GM21619 (cell line): ENCODE results near the gene HELLS.
"Not testable (repeated sequence)": the region's sequence is repeated elsewhere in the genome, so short reads cannot be mapped to it uniquely, and the experiment has no call there.

ENCODE experiments used
- ATAC-seq: cut with Tn5 transposase; IDR thresholded peaks from one replicate; pipeline ENCODE4 v1.9.1; 2021; ENCODE audit not compliant: unreplicated experiment

HELLS gene

GRCh38 chr10:94545391-94546048 is at the start of gene HELLS:
HELLS (plus strand) TSS chr10:94545788; CDS start chr10:94545922, 134 bp downstream.
- ATAC-seq: peak; percentile 71

DNA sequence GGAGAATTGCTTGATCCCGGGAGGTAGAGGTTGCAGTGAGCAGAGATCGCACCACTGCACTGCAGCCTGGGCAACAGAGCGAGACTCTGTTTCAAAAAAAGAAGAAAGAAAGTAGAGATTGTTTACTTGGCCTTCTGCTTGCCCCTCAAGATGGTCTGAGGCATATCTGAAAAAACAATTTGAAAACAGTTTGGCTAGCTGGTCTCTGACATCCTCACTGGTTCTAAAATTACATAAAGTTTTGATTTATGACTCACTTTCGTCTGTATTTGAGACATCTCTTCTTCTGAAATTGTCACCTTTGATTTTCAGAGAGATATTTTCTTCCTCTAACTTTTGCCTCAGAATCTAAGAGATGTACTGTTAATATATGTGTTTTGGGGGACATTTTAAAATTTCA is 49.6 kb upstream of the HELLS start:
- ATAC-seq: peak; percentile 84

- ATAC-seq: no peak
Measured at GRCh38 chr10:94496646-94497045, 48.9 kb upstream of the HELLS start.

DNA sequence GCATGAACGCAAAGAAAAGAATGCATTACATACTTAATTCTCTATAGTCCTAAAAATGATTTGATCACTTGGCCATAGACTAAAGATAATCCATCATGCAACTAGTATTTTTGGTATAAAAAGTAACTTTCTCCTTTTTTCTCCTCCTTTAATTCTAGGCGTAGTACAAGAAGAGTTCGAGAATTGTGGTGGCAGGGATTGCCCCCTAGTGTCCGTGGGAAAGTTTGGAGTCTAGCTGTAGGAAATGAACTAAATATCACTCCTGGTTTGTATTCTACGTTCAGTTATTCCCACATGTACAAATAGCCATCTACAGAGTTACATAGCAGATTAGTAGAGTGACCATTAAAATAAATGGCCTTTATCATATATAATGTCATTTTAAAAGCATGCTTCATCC is 45.5 kb upstream of the HELLS start:
- no peak for ATAC-seq

GRCh38 chr10:94521276-94522250 is 24.0 kb upstream of the HELLS start:
- ATAC-seq: no peak

GRCh38 chr10:94524146-94524545 is 21.4 kb upstream of the HELLS start:
- no peak for ATAC-seq

- no peak for ATAC-seq
Measured at GRCh38 chr10:94524711-94525110, 20.9 kb upstream of the HELLS start.

- ATAC-seq: not testable (repeated sequence)
Measured at GRCh38 chr10:94531550-94531949, 14.0 kb upstream of the HELLS start.

DNA sequence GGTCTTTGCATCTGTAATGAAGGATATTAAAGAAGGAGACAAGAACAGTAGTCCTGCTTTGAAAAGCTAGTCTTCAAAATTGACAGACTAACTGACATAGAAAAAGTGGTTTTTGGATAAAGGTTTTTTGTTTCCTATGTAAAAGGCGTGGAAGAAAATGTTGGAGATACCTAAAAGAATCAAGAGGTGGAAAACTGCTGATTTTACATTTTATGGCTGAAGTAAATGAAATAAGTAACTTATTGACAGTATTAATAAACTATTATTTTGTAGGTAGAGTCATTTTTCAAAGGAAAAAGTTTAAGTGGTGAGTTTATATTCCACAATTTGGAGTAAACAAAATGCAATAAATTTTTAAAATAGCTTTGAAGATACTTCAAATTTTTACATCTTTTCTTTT is 12.6 kb upstream of the HELLS start:
- ATAC-seq: no peak

DNA sequence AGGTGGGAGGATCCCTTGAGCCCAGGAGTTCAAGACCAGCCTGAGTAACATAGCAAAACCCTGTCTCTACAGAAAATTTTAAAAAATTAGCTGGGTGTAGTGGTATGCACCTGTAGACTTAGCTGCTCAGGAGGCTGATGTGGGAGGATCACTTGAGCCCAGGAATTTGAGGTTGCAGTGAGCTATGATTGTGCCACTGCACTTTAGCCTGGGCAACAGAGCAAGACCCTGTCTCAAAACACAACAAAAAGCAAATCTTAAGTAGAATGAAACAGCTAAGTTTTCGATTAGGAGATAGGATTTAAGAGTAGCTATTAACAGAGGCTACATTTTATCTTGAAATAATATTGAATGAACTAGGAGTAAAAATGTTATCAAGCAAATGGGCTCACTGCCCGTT is 3.3 kb upstream of the HELLS start:
- not testable (repeated sequence) for ATAC-seq

DNA sequence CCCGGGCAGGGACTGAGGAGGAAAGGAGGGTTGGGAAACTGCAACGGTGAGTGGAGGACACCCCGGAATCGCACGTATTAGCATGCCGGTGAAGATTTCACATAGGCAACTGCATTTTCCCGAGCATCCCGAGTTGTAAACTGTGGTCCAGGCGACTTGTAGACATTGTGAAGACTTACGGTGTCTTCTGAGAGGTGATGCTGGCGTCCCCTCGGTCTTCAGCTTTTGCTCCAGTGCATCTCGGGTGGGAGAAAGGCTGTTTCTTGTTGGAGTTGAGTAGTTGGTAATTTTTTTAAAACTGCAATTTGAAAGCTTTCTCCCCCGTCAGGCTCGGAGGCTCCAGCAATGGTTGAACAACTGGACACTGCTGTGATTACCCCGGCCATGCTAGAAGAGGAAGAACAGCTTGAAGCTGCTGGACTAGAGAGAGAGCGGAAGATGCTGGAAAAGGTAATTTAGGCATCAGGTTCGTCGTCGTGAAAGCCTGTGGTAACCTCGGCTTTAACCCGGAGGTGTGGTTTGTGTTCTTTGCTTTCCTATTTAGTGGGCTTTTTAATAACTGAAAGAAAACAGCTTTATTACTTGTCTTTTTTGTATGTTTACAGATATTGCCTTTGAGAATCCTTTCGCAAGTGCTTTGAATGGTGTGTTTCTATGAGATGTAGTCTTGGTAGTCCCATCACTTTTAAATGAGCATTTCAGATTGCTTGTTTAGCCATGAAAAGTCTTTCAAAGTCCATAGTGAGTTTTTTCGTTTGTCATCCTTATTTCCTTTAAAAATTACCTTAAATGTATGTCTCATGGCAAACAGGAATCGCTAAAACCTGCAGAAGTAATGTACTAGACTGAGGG is 687 bp downstream of the HELLS start:
- no peak for ATAC-seq

- no peak for ATAC-seq
Measured at GRCh38 chr10:94546901-94547185, 1.3 kb downstream of the HELLS start.

DNA sequence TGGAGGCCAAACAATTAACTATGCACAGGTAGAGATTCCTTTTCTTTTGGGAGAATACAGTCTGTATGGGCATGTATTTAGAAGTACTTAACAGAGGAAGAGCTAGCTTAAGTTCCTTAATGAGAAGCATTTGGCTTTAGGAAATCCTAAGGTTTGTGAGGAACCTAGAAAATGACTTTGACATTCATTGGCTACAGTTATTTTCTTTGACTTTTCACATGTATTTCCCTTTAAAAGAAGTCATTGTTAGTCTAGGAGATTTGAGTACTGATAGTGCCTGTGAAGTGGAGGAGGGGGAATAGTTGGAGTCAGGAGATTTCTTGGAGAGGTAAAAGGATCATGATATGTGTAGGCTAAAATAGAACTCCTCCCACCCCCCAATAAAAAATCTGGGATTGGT is 3.6 kb downstream of the HELLS start:
- no peak for ATAC-seq

DNA sequence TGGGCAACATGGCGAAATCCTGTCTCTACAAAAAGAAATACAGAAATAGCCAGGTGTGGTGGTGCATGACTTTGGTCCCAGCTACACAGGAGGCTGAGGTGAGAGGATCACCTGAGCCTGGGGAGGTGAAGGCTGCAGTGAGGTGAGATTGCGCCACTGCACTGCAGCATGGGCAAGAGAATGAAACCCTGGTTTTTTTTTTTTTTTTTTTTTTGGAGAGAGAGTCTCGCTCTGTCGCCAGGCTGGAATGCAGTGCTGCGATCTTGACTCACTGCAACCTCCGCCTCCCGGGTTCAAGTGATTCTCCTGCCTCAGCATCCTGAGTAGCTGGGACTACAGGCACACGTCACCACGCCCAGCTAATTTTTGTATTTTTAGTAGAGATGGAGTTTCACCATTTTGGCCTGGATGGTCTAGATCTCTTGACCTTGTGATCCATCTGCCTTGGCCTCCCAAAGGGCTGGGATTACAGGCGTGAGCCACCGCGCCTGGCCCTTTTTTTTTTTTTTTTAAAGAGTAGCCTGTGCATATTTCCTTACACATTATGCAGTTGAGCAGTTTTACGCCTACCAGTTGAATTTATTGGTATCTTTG is 22.2 kb downstream of the HELLS start:
- not testable (repeated sequence) for ATAC-seq

GRCh38 chr10:94571081-94571480 is 25.5 kb downstream of the HELLS start:
- ATAC-seq: no peak

DNA sequence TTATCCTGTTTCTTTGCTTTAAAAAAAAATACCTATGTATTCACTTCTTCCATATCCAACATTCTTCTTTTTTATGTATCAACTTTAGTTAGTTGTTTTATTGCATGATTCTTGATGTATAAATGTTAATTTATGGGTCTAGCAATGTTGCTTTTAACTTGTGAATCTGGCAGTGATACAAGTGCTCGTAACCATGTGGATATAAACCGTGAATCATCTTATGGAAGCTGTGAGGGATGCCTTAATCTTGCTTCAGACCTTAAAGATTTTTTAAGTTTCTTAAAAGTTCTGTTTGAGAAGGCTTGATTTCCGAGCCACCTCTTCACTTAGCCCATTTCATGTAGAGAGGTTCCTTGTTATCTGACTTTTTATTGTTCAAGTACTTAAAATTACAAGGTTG is 25.9 kb downstream of the HELLS start:
- ATAC-seq: no peak

DNA sequence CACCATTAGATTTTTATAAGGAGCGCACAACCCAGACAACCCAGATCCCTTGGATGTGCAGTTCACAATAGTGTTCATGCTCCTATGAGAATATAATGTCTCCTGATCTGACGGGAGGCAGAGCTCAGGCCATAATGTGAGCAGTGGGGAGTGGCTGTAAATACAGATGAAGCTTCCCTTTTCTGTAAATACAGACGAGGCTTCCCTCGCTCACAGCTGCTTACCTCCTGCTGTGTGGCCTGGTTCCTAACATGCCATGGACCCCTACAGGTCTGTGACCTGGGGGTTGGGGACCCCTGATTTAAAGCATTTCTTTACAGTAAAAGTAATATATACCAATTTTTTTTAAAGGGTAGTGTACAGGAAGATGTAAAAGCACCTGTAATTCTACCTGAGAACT is 33.2 kb downstream of the HELLS start:
- ATAC-seq: no peak

DNA sequence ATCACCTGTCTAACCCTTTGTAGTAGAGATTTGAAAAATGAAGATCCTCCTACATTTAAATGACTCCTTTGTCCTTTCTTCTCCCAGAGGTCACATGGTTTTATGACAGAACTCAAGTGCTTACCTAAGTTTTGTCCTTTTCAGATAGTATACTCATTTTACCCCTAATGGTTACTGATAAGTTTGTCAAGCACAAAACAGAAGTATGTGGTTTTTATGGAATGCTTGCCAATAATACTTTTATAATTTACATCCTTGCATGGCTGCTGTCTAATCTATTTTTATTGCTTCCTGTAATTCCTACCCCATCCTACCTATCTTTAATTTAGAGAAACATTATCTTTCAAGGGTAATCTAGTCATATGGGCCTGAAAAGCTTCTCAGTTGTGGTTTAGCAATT is 37.5 kb downstream of the HELLS start:
- no peak for ATAC-seq

DNA sequence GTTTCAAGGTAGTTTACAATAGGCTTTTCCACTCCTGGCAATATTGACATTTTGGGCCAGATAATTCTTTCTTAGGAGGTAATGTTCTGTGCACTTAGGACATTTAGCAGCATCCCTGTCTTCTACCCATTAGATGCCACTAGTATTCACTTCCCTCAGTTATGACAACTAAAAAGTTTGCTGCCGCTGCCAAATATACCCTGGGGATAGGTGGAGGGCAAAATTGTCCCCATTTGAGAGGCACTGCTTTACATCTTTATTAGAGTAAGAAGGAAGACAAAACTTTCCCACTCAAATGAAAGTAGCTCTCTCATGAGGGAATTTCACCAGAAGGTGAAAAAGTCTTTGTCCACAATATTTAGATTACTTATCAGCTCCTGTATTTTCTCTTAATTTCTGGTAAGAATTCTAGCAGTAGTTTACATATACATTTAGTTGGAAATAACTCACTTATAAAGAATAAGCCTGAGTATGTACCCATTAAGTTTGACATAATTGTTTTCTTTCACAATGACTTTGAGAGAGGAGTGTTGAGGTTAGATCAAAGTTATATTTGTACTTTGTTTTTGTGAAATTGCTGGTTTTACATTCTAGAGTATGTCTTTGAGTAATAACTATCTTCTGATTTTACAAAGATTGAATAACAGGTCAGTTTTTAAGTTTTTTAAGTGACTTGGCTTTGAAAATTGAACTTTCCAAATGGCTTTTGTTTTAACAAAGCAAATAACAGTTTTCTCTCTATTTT is 46.0 kb downstream of the HELLS start:
- peak; percentile 83 for ATAC-seq

GRCh38 chr10:94602729-94603515 is 57.3 kb downstream of the HELLS start:
- no peak for ATAC-seq
